H1 (cell line): ENCODE results near the gene HS6ST1. TPM values are rescaled to one million over a fixed set of nuclear protein-coding genes. Genes with fewer than 3 reads are reported as not detected.

ENCODE experiments used
- CTCF ChIA-PET: fragments of 300-600 bp; sonication (Branson Sonifier 250); formaldehyde crosslinking; loops from one replicate; lab custom pipeline; 2021; ENCODE audit not compliant: partially characterized antibody; lab: Charles Lee
- POLR2A ChIA-PET: fragments of 300-600 bp; sonication (Branson Sonifier 250); formaldehyde crosslinking; loops from one replicate; lab custom pipeline; 2021; ENCODE audit warnings: inconsistent platforms; ENCODE audit not compliant: partially characterized antibody; lab: Charles Lee
- DNase-seq, 2 experiments: peaks; one replicate each; pipeline versions ENCODE4 v3.0.0 to v3.0.0-alpha.2; 2010 to 2022; ENCODE audit warnings: low spot score in 2 of 2, low read depth in 1 of 2, mixed read lengths in 1 of 2
- FAIRE-seq: peaks from 2 replicates; lab custom pipeline; 2011; peaks lifted over from hg19 to GRCh38; lab: Jason Lieb, UNC
- H2AFZ ChIP-seq: 2 replicates; pipeline ENCODE4 v1.8.1; 2012; ENCODE audit warnings: low read length, inconsistent platforms
- H2AK5ac ChIP-seq: 2 replicates; pipeline ENCODE4 v1.6.1; 2013; ENCODE audit warnings: low read depth, low read length
- H2BK120ac ChIP-seq: replicated peaks from 2 replicates; pipeline ENCODE3; 2013; ENCODE audit warnings: low read depth, low read length, inconsistent platforms
- H2BK12ac ChIP-seq: 2 replicates; pipeline ENCODE4 v1.6.1; 2013; ENCODE audit warnings: low read depth, low read length
- H2BK15ac ChIP-seq: 2 replicates; pipeline ENCODE4 v1.6.1; 2013; ENCODE audit warnings: low read length
- H2BK20ac ChIP-seq: 2 replicates; pipeline ENCODE4 v1.6.1; 2013; ENCODE audit warnings: low read length
- H2BK5ac ChIP-seq: 2 replicates; pipeline ENCODE4 v1.6.1; 2013; ENCODE audit warnings: low read depth, low read length
- H3K14ac ChIP-seq: 2 replicates; pipeline ENCODE4 v1.6.1; 2013; ENCODE audit warnings: inconsistent platforms; ENCODE audit not compliant: insufficient read length
- H3K18ac ChIP-seq: 2 replicates; pipeline ENCODE4 v1.6.1; 2013; ENCODE audit warnings: low read length; ENCODE audit errors: extremely low read depth
- H3K23ac ChIP-seq: 2 replicates; pipeline ENCODE4 v1.6.1; 2013; ENCODE audit warnings: inconsistent platforms; ENCODE audit not compliant: insufficient read length
- H3K23me2 ChIP-seq: 2 replicates; pipeline ENCODE4 v1.6.1; 2013; ENCODE audit warnings: low read depth, low read length
- H3K27ac ChIP-seq: 2 replicates; pipeline ENCODE4 v1.6.1; 2011; ENCODE audit warnings: low read depth, low read length, inconsistent platforms
- H3K27me3 ChIP-seq, 4 experiments: replicated peaks in 1 of 4; 1 replicate in 1 of 4; 2 replicates in 3 of 4; pipeline versions ENCODE4 v1.6.1 to v1.8.1; 2011 to 2013; ENCODE audit warnings: low read length in 3 of 4, mild to moderate bottlenecking in 3 of 4, inconsistent platforms in 2 of 4, mixed read lengths in 2 of 4, moderate library complexity in 1 of 4; ENCODE audit not compliant: control insufficient read depth in 3 of 4, insufficient read depth in 3 of 4; ENCODE audit errors: extremely low read depth in 1 of 4
- H3K36me3 ChIP-seq, 4 experiments: 2 replicates each; pipeline versions ENCODE4 v1.6.1 to v1.8.1; 2011 to 2013; ENCODE audit warnings: mild to moderate bottlenecking in 4 of 4, low read length in 3 of 4, moderate library complexity in 2 of 4, control low read depth in 1 of 4, inconsistent platforms in 1 of 4; ENCODE audit not compliant: insufficient read depth in 4 of 4, control insufficient read depth in 2 of 4
- H3K4ac ChIP-seq: replicated peaks from 2 replicates; pipeline ENCODE3; 2013; ENCODE audit warnings: low read length, low read depth, mixed read lengths, inconsistent platforms; ENCODE audit not compliant: insufficient read length
- H3K4me1 ChIP-seq, 4 experiments: replicated peaks in 1 of 4; 1 replicate in 1 of 4; 2 replicates in 3 of 4; pipeline versions ENCODE4 v1.6.1 to v1.8.1; 2011 to 2013; ENCODE audit warnings: low read length in 3 of 4, inconsistent platforms in 2 of 4, mixed read lengths in 1 of 4; ENCODE audit not compliant: insufficient read depth in 4 of 4, control insufficient read depth in 3 of 4
- H3K4me2 ChIP-seq, 2 experiments: 2 replicates each; pipeline versions ENCODE4 v1.6.1 to v1.8.1; 2011 to 2013; ENCODE audit warnings: low read depth in 2 of 2, low read length in 2 of 2, control low read depth in 1 of 2, inconsistent platforms in 1 of 2, mild to moderate bottlenecking in 1 of 2; ENCODE audit not compliant: insufficient read depth in 1 of 2
- H3K4me3 ChIP-seq, 4 experiments: fragments of 200-600, 300-600 bp in 1 of 4; sonication (generic), shearing (Covaris generic), sonication (Bioruptor Twin) in 1 of 4; 2 replicates each; pipeline versions ENCODE4 v1.5.1 to v1.8.1; 2011 to 2016; ENCODE audit warnings: low read length in 4 of 4, low read depth in 3 of 4, control low read depth in 2 of 4, inconsistent platforms in 2 of 4, mild to moderate bottlenecking in 2 of 4, mixed read lengths in 1 of 4, moderate library complexity in 1 of 4; ENCODE audit not compliant: insufficient read depth in 2 of 4; ENCODE audit errors: extremely low read depth in 1 of 4
- H3K56ac ChIP-seq: replicated peaks from 2 replicates; pipeline ENCODE3; 2013; ENCODE audit warnings: low read depth, mild to moderate bottlenecking, mixed read lengths, low read length, inconsistent platforms; ENCODE audit not compliant: insufficient read length
- H3K79me1 ChIP-seq: 2 replicates; pipeline ENCODE4 v1.6.1; 2013; ENCODE audit warnings: low read depth, low read length, control low read depth
- H3K79me2 ChIP-seq, 2 experiments: 2 replicates each; pipeline versions ENCODE4 v1.6.1 to v1.8.1; 2012 to 2013; ENCODE audit warnings: low read length in 2 of 2, mild to moderate bottlenecking in 2 of 2, inconsistent platforms in 1 of 2; ENCODE audit not compliant: insufficient read depth in 2 of 2, control insufficient read depth in 1 of 2
- H3K9ac ChIP-seq, 4 experiments: replicated peaks in 1 of 4; 1 replicate in 1 of 4; 2 replicates in 3 of 4; pipeline versions ENCODE4 v1.6.1 to v1.8.1; 2011 to 2013; ENCODE audit warnings: low read depth in 3 of 4, low read length in 3 of 4, control low read depth in 2 of 4, mild to moderate bottlenecking in 2 of 4, moderate library complexity in 2 of 4, inconsistent platforms in 1 of 4; ENCODE audit errors: extremely low read depth in 1 of 4
- H3K9me3 ChIP-seq, 2 experiments: 2 replicates each; pipeline versions ENCODE4 v1.6.1 to v1.8.1; 2012 to 2013; ENCODE audit warnings: mild to moderate bottlenecking in 2 of 2, moderate library complexity in 2 of 2, control low read depth in 1 of 2, inconsistent platforms in 1 of 2, low read depth in 1 of 2, low read length in 1 of 2, mixed read lengths in 1 of 2; ENCODE audit not compliant: insufficient read depth in 2 of 2
- H4K20me1 ChIP-seq, 2 experiments: replicated peaks in 1 of 2; 2 replicates each; pipeline versions ENCODE3 to v1.8.1; 2011 to 2013; ENCODE audit warnings: inconsistent platforms in 2 of 2, low read length in 2 of 2, mild to moderate bottlenecking in 1 of 2; ENCODE audit not compliant: insufficient read depth in 2 of 2, control insufficient read depth in 1 of 2
- H4K5ac ChIP-seq: 2 replicates; pipeline ENCODE4 v1.6.1; 2013; ENCODE audit warnings: low read length, low read depth, mixed read lengths, inconsistent platforms; ENCODE audit not compliant: insufficient read length
- H4K8ac ChIP-seq: 2 replicates; pipeline ENCODE4 v1.8.0; 2013; ENCODE audit warnings: mild to moderate bottlenecking, moderate library complexity, low read length, inconsistent platforms; ENCODE audit not compliant: insufficient read depth; ENCODE audit errors: extremely low read depth
- H4K91ac ChIP-seq: replicated peaks from 2 replicates; pipeline ENCODE3; 2013; ENCODE audit warnings: low read length, mixed read lengths, inconsistent platforms; ENCODE audit not compliant: insufficient read length
- MAFK ChIP-seq: IDR thresholded peaks from 2 replicates; pipeline ENCODE4 v1.6.1; 2012; ENCODE audit warnings: low read depth, mild to moderate bottlenecking, improper control_type of control experiment, low read length
- MAX ChIP-seq: IDR thresholded peaks from 2 replicates; pipeline ENCODE4 v1.6.1; 2012; ENCODE audit warnings: inconsistent platforms
- RBBP5 ChIP-seq: IDR thresholded peaks from 2 replicates; pipeline ENCODE4 v1.7.1; 2012; ENCODE audit warnings: low read depth, mild to moderate bottlenecking, inconsistent platforms, low read length, moderate library complexity, borderline replicate concordance
- RFX5 ChIP-seq: IDR thresholded peaks from 2 replicates; pipeline ENCODE4 v1.6.1; 2011; ENCODE audit warnings: low read depth, low read length, improper control_type of control experiment, borderline replicate concordance
- whole genome bisulfite sequencing, 2 experiments: shearing (Covaris generic) in 1 of 2; methylation state at CpG; one replicate each; pipeline versions ENCODE4 v1.1.6 to v1.1.7; 2013 to 2015; ENCODE audit warnings: low lambda C conversion rate in 2 of 2, mixed read lengths in 2 of 2, inconsistent platforms in 1 of 2, low coverage in 1 of 2, missing lambda C conversion rate in 1 of 2; ENCODE audit not compliant: insufficient replicate concordance in 2 of 2, insufficient coverage in 1 of 2, insufficient read length in 1 of 2; ENCODE audit errors: extremely low coverage in 1 of 2, missing lambda C conversion rate in 1 of 2; 5-methylcytosine and 5-hydroxymethylcytosine counted together
- polyA plus RNA-seq, 7 experiments: library from polyadenylated mRNA; depleted of rRNA in 3 of 7; stranded (reverse) in 5 of 7; unstranded in 2 of 7; fragments of >200 nt in 5 of 7; fragments of 200-250 nt in 2 of 7; gene quantifications; 1 replicate in 5 of 7; 2 replicates in 1 of 7; 4 replicates in 1 of 7; pipeline versions ENCODE4 v1.2.1 to v1.2.3, GENCODE V29; 2011 to 2013; ENCODE audit warnings: missing spikeins in 2 of 7, mixed read lengths in 2 of 7
- total RNA-seq: library from RNA; stranded (reverse); fragmentation: NEBNext Ultra II Directional; extraction: Animal tissue kit (Norgen Biotek cat#: 25700); gene quantifications from 2 replicates; pipeline ENCODE4 v1.2.1, GENCODE V29; 2021

HS6ST1 gene
- total and polyA plus RNA-seq, 2 of the 8 experiments (the other 6 are each of a cell fraction or from before 2014, with no cell fraction given): 37.4 to 74.6 TPM

- Histone ChIP-seq H3K27me3 (no peaks in the 10 kb centered on the region), H2AFZ (no peak overlapping the region), H3K9ac (peak overlapping the region in 2 of 4 experiments; percentile 22 to 57; a peak in 2 of 7 replicates)
Observed at GRCh38 chr2:128261245-128262128, 57.2 kb downstream of the HS6ST1 start.

More at GRCh38 chr2:128261245-128262128, 57.2 kb downstream of the HS6ST1 start:
- WGBS, 2 experiments: 69% methylated on average over 25 of the region's 26 CpGs; no CpG with 5 or more reads in 1 of the 2 experiments
- Histone ChIP-seq H3K23ac (no peak overlapping the region), H3K4me2 (peak overlapping the region; percentile 54 to 57), H3K9me3 (peaks cover 0 to 3% of the 10 kb centered on the region in 2 experiments; a peak in 1 of 4 replicates), H3K18ac (peak overlapping the region; percentile 90), H2BK12ac (peak overlapping the region; percentile 60; the same call in 1 of the 2 replicates), H3K4me3 (peak overlapping the region in 1 of 4 experiments; percentile 7; a peak in 1 of 8 replicates), H3K23me2 (no peaks in the 10 kb centered on the region), H4K5ac (peak overlapping the region; percentile 75), H3K36me3 (no peaks in the 10 kb centered on the region), H3K27ac (peak overlapping the region; percentile 77), H4K20me1 (peaks cover 0 to 4% of the 10 kb centered on the region in 2 experiments), H3K56ac (peak overlapping the region; percentile 46), H3K4ac (peak overlapping the region; percentile 99), H2BK120ac (peak overlapping the region; percentile 72), H3K4me1 (peaks cover 10 to 23% (median 14%) of the 10 kb centered on the region in 4 experiments), H4K8ac (peak overlapping the region; percentile 92), H3K79me2 (no peaks in the 10 kb centered on the region), H3K14ac (peak overlapping the region; percentile 17), H2BK15ac (peak overlapping the region; percentile 61; the same call in 1 of the 2 replicates), H2AK5ac (peak overlapping the region; percentile 82; the same call in 1 of the 2 replicates), H2BK5ac (peak overlapping the region; percentile 28), H4K91ac (peak overlapping the region; percentile 98), H2BK20ac (0 out of 2 replicates have a peak overlapping the region, but pooled peaks have one; percentile 18), H3K79me1 (no peaks in the 10 kb centered on the region)
- TF ChIP-seq RBBP5: no peak
- no peak for TF ChIP-seq MAFK
- no peak for TF ChIP-seq RFX5
- peak; percentile 25; the same call in 1 of the 2 replicates for TF ChIP-seq MAX
- POLR2A ChIA-PET: interaction anchor here (1.0 to 1.6 kb wide), 2 partner anchors 11 to 16 kb away, joined by 3 to 4 read pairs; no protein-coding TSS in a partner anchor
- CTCF ChIA-PET: interaction anchor here (1.3 to 1.7 kb wide), 4 partner anchors 10 to 44 kb away, joined by 3 to 11 read pairs (median 4); no protein-coding TSS in a partner anchor
- DNase-seq: peak in 1 of 2 experiments; percentile 67
- FAIRE-seq: no peak
